H9 (cell line): Measurements from ENCODE around the gene SEH1L. TPM values are rescaled to one million over a fixed set of nuclear protein-coding genes. Genes with fewer than 3 reads are reported as not detected.

Experiments used
- DNase-seq: peaks from one replicate; pipeline ENCODE4 v3.0.0-alpha.2; 2017
- H2AFZ ChIP-seq: one replicate; pipeline ENCODE4 v1.6.1; 2013; ENCODE audit warnings: mild to moderate bottlenecking, low read length, control low read depth, moderate library complexity
- H2AK5ac ChIP-seq: 2 replicates; pipeline ENCODE4 v1.6.1; 2013; ENCODE audit warnings: low read length, control low read depth, mixed read lengths; ENCODE audit not compliant: insufficient read length
- H2BK120ac ChIP-seq: one replicate; pipeline ENCODE4 v1.6.1; 2013; ENCODE audit warnings: low read depth, mild to moderate bottlenecking, low read length, control low read depth, inconsistent platforms; ENCODE audit not compliant: poor library complexity, severe bottlenecking
- H2BK12ac ChIP-seq: 2 replicates; pipeline ENCODE4 v1.6.1; 2013; ENCODE audit warnings: low read length, control low read depth, mixed read lengths, low read depth; ENCODE audit not compliant: insufficient read length
- H2BK15ac ChIP-seq: 2 replicates; pipeline ENCODE4 v1.6.1; 2013; ENCODE audit warnings: low read depth, low read length, control low read depth
- H2BK20ac ChIP-seq: one replicate; pipeline ENCODE4 v1.6.1; 2013; ENCODE audit warnings: low read depth, mild to moderate bottlenecking, low read length, control low read depth, inconsistent platforms; ENCODE audit not compliant: poor library complexity, severe bottlenecking
- H2BK5ac ChIP-seq: 2 replicates; pipeline ENCODE4 v1.6.1; 2013; ENCODE audit warnings: low read length, control low read depth, mixed read lengths; ENCODE audit not compliant: insufficient read length
- H3K14ac ChIP-seq: 2 replicates; pipeline ENCODE4 v1.6.1; 2013; ENCODE audit warnings: low read length, control low read depth; ENCODE audit not compliant: insufficient read depth
- H3K18ac ChIP-seq: 2 replicates; pipeline ENCODE4 v1.6.1; 2013; ENCODE audit warnings: low read depth, mild to moderate bottlenecking, mixed read lengths, low read length, control low read depth; ENCODE audit not compliant: insufficient read length
- H3K23ac ChIP-seq: 2 replicates; pipeline ENCODE4 v1.6.1; 2013; ENCODE audit warnings: low read length, control low read depth, mixed read lengths, low read depth; ENCODE audit not compliant: insufficient read length
- H3K23me2 ChIP-seq: 2 replicates; pipeline ENCODE4 v1.6.1; 2013; ENCODE audit warnings: low read depth, mild to moderate bottlenecking, mixed read lengths, low read length, control low read depth; ENCODE audit not compliant: insufficient read length, poor library complexity, severe bottlenecking
- H3K27ac ChIP-seq: 2 replicates; pipeline ENCODE4 v1.5.1; 2013; ENCODE audit warnings: low read length, control low read depth, mixed read lengths, low read depth; ENCODE audit not compliant: insufficient read length
- H3K27me3 ChIP-seq: 2 replicates; pipeline ENCODE4 v1.6.1; 2013; ENCODE audit warnings: low read length, control low read depth, inconsistent platforms; ENCODE audit not compliant: insufficient read depth
- H3K4ac ChIP-seq: 2 replicates; pipeline ENCODE4 v1.6.1; 2013; ENCODE audit warnings: low read depth, mild to moderate bottlenecking, control low read depth, inconsistent platforms, low read length, moderate library complexity
- H3K4me1 ChIP-seq: 2 replicates; pipeline ENCODE4 v1.6.1; 2013; ENCODE audit warnings: low read length, control low read depth, inconsistent platforms; ENCODE audit not compliant: insufficient read depth
- H3K4me2 ChIP-seq: 2 replicates; pipeline ENCODE4 v1.6.1; 2013; ENCODE audit warnings: low read length, control low read depth, mixed read lengths; ENCODE audit not compliant: insufficient read length, insufficient read depth
- H3K56ac ChIP-seq: 2 replicates; pipeline ENCODE4 v1.6.1; 2013; ENCODE audit warnings: low read depth, mild to moderate bottlenecking, mixed read lengths, low read length, control low read depth; ENCODE audit not compliant: insufficient read length
- H3K79me1 ChIP-seq: 2 replicates; pipeline ENCODE4 v1.6.1; 2013; ENCODE audit warnings: low read depth, mild to moderate bottlenecking, moderate library complexity, low read length, control low read depth, inconsistent platforms; ENCODE audit not compliant: insufficient read depth, poor library complexity, severe bottlenecking
- H3K79me2 ChIP-seq: 2 replicates; pipeline ENCODE4 v1.6.1; 2013; ENCODE audit warnings: low read length, control low read depth, inconsistent platforms; ENCODE audit not compliant: insufficient read depth
- H3K9ac ChIP-seq: 2 replicates; pipeline ENCODE4 v1.6.1; 2013; ENCODE audit warnings: low read length, control low read depth, mixed read lengths; ENCODE audit not compliant: insufficient read length; ENCODE audit errors: extremely low read depth
- H3K9me3 ChIP-seq: one replicate; pipeline ENCODE4 v1.6.1; 2013; ENCODE audit warnings: low read depth, low read length, inconsistent platforms; ENCODE audit not compliant: control insufficient read depth
- H3T11ph ChIP-seq: one replicate; pipeline ENCODE4 v1.6.1; 2013; ENCODE audit warnings: mild to moderate bottlenecking, low read length, control low read depth, inconsistent platforms
- H4K20me1 ChIP-seq: one replicate; pipeline ENCODE4 v1.6.1; 2013; ENCODE audit not compliant: control insufficient read depth, insufficient read length, insufficient read depth
- H4K5ac ChIP-seq: 2 replicates; pipeline ENCODE4 v1.6.1; 2013; ENCODE audit warnings: low read depth, mild to moderate bottlenecking, mixed read lengths, low read length, control low read depth; ENCODE audit not compliant: insufficient read length
- H4K8ac ChIP-seq: replicated peaks from 2 replicates; pipeline ENCODE4 v1.6.1; 2013; ENCODE audit warnings: low read length, control low read depth, mixed read lengths, low read depth; ENCODE audit not compliant: insufficient read length
- H4K91ac ChIP-seq: 2 replicates; pipeline ENCODE4 v1.6.1; 2013; ENCODE audit warnings: low read depth, mild to moderate bottlenecking, moderate library complexity, mixed read lengths, low read length, control low read depth; ENCODE audit not compliant: insufficient read length
- H3K27ac Mint-ChIP-seq, 3 experiments: 2 replicates in 2 of 3; 3 replicates in 1 of 3; pipeline ENCODE4 v1.8.0; 2020 to 2021; ENCODE audit warnings: mixed read lengths in 3 of 3, mild to moderate bottlenecking in 1 of 3, moderate library complexity in 1 of 3
- H3K27me3 Mint-ChIP-seq: 2 replicates; pipeline ENCODE4 v1.8.0; 2021; ENCODE audit warnings: low read depth, mild to moderate bottlenecking, moderate library complexity, mixed read lengths
- H3K36me3 Mint-ChIP-seq, 3 experiments: 2 replicates in 2 of 3; 3 replicates in 1 of 3; pipeline ENCODE4 v1.8.0; 2020 to 2021; ENCODE audit warnings: low read depth in 3 of 3, mixed read lengths in 3 of 3; ENCODE audit not compliant: insufficient read depth in 1 of 3
- H3K4me1 Mint-ChIP-seq, 2 experiments: 2 replicates each; pipeline ENCODE4 v1.8.0; 2020; ENCODE audit warnings: mixed read lengths in 2 of 2
- H3K4me3 Mint-ChIP-seq, 2 experiments: 2 replicates in 1 of 2; 3 replicates in 1 of 2; pipeline ENCODE4 v1.8.0; 2020 to 2021; ENCODE audit warnings: mild to moderate bottlenecking in 2 of 2, mixed read lengths in 2 of 2, moderate library complexity in 1 of 2
- H3K9me3 Mint-ChIP-seq, 2 experiments: 2 replicates in 1 of 2; 3 replicates in 1 of 2; pipeline ENCODE4 v1.8.0; 2020; ENCODE audit warnings: mild to moderate bottlenecking in 2 of 2, mixed read lengths in 2 of 2, moderate library complexity in 1 of 2
- WGBS: extraction: QIAGEN DNeasy Blood & Tissue Kit; methylation state at CpG from one replicate; pipeline ENCODE4 v1.1.7; 2013; ENCODE audit warnings: missing lambda C conversion rate, low lambda C conversion rate, mixed read lengths; ENCODE audit not compliant: insufficient read length; ENCODE audit errors: extremely low coverage; 5-methylcytosine and 5-hydroxymethylcytosine counted together
- total RNA-seq: library from RNA; stranded (reverse); gene quantifications from 2 replicates; pipeline ENCODE4 v1.2.1, GENCODE V29; 2021
- TF ChIP-seq, protein P1 (sequence below): fragments of 200-600 bp; sonication (generic); conservative IDR thresholded peaks from 3 replicates; pipeline ENCODE4 v1.8.0; 2021; ENCODE audit warnings: antibody characterized with exemption, mild to moderate bottlenecking

The SEH1L gene
- total RNA-seq, 1 experiment from 2014 or later: 97.2 TPM

DNA sequence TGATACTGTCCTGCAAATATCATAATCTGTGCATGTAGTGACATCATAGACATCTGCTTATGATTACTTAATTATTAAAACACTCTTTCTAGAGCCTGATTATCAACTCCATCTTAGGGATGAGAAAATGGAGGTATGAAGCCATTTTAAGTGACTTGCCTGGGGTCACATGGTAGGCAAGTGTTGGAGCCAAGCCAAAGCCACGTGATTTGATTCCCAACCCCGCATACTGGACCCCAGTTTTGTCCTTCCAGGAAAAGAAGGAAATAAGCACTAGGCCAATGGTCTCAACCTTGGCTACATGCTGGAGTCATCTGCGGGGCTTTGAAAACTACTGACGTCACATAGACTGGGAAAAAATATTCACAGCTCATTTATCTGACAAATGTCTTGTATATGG lies 19.6 kb upstream of the SEH1L start:
- no peak overlapping the region for H3K27ac Mint-ChIP-seq
- Histone ChIP-seq H3K4me1 (no peaks in the 10 kb centered on the region), H3K23me2 (no peaks in the 10 kb centered on the region), H3K9me3 (no peaks in the 10 kb centered on the region), H3K4me2 (no peak overlapping the region), H3K27me3 (no peaks in the 10 kb centered on the region), H4K20me1 (peaks cover 2% of the 10 kb centered on the region), H3K18ac (no peak overlapping the region), H3K79me1 (no peaks in the 10 kb centered on the region), H4K8ac (no peak overlapping the region), H3K4ac (no peak overlapping the region), H2BK5ac (no peak overlapping the region), H2BK20ac (no peak overlapping the region), H4K91ac (no peak overlapping the region), H3T11ph (no peak overlapping the region), H2AK5ac (no peak overlapping the region), H3K14ac (no peak overlapping the region), H2BK120ac (no peak overlapping the region), H2BK15ac (no peak overlapping the region), H2BK12ac (no peak overlapping the region), H2AFZ (no peak overlapping the region), H3K23ac (no peak overlapping the region), H3K56ac (no peak overlapping the region), H3K27ac (no peak overlapping the region), H4K5ac (no peak overlapping the region), H3K79me2 (no peaks in the 10 kb centered on the region), H3K9ac (no peak overlapping the region)
- H3K27me3 Mint-ChIP-seq: no peaks in the 10 kb centered on the region
- TF ChIP-seq, protein P1, sequence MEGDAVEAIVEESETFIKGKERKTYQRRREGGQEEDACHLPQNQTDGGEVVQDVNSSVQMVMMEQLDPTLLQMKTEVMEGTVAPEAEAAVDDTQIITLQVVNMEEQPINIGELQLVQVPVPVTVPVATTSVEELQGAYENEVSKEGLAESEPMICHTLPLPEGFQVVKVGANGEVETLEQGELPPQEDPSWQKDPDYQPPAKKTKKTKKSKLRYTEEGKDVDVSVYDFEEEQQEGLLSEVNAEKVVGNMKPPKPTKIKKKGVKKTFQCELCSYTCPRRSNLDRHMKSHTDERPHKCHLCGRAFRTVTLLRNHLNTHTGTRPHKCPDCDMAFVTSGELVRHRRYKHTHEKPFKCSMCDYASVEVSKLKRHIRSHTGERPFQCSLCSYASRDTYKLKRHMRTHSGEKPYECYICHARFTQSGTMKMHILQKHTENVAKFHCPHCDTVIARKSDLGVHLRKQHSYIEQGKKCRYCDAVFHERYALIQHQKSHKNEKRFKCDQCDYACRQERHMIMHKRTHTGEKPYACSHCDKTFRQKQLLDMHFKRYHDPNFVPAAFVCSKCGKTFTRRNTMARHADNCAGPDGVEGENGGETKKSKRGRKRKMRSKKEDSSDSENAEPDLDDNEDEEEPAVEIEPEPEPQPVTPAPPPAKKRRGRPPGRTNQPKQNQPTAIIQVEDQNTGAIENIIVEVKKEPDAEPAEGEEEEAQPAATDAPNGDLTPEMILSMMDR: no peak
- no CpG with 5 or more reads among the region's 4 CpGs for WGBS
- no peaks in the 10 kb centered on the region; a peak in 1 of 5 replicates for H3K9me3 Mint-ChIP-seq
- H3K36me3 Mint-ChIP-seq: no peaks in the 10 kb centered on the region
- no peak overlapping the region for H3K4me3 Mint-ChIP-seq
- H3K4me1 Mint-ChIP-seq: peaks cover 3 to 7% of the 10 kb centered on the region in 2 experiments
- no peak for DNase-seq
